ENCODE results near the gene BGLAP.

DNA sequence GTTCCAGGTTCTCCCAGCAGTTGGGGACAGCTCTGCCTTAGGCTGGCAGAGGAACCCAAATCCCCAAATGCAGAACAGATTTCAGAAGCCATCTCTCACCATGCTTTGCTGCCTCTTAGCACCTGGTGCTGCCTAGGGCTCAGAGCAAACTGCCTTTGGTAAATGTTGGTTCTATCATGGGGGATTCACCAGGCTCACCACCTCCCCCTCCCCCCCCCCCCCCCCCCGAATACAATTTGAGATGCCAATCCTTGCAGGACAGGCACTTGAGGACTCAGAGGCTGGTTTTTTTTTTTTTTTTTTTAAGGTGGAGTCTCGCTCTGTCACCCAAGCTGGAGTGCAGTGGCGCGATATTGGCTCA is 6.3 kb downstream of the BGLAP start:
- TF ChIP-seq ZNF8 (CRISPR knock-in tag; IDR thresholded peaks at IDR 0.05) (no peak), PATZ1 (CRISPR knock-in tag; IDR thresholded peaks at IDR 0.05; ENCODE audit: borderline replicate concordance) (no peak), BACH2 (CRISPR knock-in tag; IDR thresholded peaks at IDR 0.05; ENCODE audit: borderline replicate concordance) (no peak), ZFP3 (CRISPR knock-in tag; IDR thresholded peaks at IDR 0.05) (no peak), CSDC2 (CRISPR knock-in tag; IDR thresholded peaks at IDR 0.05) (no peak), ZNF565 (CRISPR knock-in tag; conservative IDR thresholded peaks at IDR 0.05; ENCODE audit: low read depth) (no peak), CREB5 (CRISPR knock-in tag; IDR thresholded peaks at IDR 0.05; ENCODE audit: low read depth) (no peak), TOX (CRISPR knock-in tag; IDR thresholded peaks at IDR 0.05; ENCODE audit: borderline replicate concordance) (no peak), OSR1 (CRISPR knock-in tag; IDR thresholded peaks at IDR 0.05) (no peak), RARB (CRISPR knock-in tag; IDR thresholded peaks at IDR 0.05) (no peak), ISL1 (CRISPR knock-in tag; IDR thresholded peaks at IDR 0.05) (no peak)
- TF ChIP-seq, protein P1, sequence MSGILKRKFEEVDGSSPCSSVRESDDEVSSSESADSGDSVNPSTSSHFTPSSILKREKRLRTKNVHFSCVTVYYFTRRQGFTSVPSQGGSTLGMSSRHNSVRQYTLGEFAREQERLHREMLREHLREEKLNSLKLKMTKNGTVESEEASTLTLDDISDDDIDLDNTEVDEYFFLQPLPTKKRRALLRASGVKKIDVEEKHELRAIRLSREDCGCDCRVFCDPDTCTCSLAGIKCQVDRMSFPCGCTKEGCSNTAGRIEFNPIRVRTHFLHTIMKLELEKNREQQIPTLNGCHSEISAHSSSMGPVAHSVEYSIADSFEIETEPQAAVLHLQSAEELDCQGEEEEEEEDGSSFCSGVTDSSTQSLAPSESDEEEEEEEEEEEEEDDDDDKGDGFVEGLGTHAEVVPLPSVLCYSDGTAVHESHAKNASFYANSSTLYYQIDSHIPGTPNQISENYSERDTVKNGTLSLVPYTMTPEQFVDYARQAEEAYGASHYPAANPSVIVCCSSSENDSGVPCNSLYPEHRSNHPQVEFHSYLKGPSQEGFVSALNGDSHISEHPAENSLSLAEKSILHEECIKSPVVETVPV (CRISPR knock-in tag; IDR thresholded peaks at IDR 0.05): no peak

Data from SK-N-SH treated with all-trans-retinoic acid at 6 μM for 48 hours (cell line).